ENCODE results near the gene LENG9. TPM values are rescaled to one million over a fixed set of nuclear protein-coding genes. Genes with fewer than 3 reads are reported as not detected.

Gene LENG9
- total and polyA plus RNA-seq, 2 of the 13 experiments (the other 11 are each of a cell fraction or from before 2014, with no cell fraction given) = 0.75 to 2.9 TPM

DNA sequence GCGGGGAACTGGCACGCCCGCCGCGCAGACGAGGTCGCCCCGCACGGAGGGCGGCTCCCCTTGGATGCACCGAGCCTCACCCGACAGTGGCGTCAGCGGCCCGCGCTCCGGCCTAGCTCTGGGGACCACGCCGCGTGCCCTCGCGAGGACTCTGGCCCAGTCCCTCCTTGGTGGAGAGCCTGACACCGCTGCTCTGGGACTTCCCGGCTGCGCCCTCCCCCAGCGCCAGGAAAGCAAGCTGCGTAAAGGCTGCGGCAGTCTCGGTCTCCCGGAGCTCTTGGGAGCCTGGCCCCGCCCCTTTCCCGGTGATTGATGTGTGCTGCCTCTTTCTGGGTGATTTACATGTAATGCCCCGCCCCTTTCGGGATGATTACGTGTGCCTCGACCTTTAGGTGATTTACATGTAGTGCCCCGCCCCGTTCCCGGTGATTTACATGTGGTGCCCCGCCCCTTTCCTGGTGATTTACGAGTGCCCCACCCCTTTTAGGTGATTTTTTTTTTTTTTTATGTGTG is at the start of gene LENG9 (continued):
- no peak for TF ChIP-seq ZNF547 (CRISPR knock-in tag; IDR thresholded peaks at IDR 0.05)
- TF ChIP-seq HNRNPUL1 (IDR thresholded peaks at IDR 0.05; ENCODE audit: low read depth, low read length) = no peak
- TF ChIP-seq ZNF441 (CRISPR knock-in tag; IDR thresholded peaks at IDR 0.05; ENCODE audit: borderline replicate concordance) = no peak
- peak; percentile 21 for TF ChIP-seq ZGPAT (CRISPR knock-in tag; IDR thresholded peaks at IDR 0.05)
- TF ChIP-seq RARA (CRISPR knock-in tag; IDR thresholded peaks at IDR 0.05) = peak; percentile 10; the same call in 1 of the 2 replicates
- TF ChIP-seq ZSCAN22 (CRISPR knock-in tag; IDR thresholded peaks at IDR 0.05) = no peak
- peak; percentile 50; the same call in 1 of the 2 replicates for TF ChIP-seq SOX5 (CRISPR knock-in tag; IDR thresholded peaks at IDR 0.05; ENCODE audit: borderline replicate concordance)
- TF ChIP-seq, protein P1, sequence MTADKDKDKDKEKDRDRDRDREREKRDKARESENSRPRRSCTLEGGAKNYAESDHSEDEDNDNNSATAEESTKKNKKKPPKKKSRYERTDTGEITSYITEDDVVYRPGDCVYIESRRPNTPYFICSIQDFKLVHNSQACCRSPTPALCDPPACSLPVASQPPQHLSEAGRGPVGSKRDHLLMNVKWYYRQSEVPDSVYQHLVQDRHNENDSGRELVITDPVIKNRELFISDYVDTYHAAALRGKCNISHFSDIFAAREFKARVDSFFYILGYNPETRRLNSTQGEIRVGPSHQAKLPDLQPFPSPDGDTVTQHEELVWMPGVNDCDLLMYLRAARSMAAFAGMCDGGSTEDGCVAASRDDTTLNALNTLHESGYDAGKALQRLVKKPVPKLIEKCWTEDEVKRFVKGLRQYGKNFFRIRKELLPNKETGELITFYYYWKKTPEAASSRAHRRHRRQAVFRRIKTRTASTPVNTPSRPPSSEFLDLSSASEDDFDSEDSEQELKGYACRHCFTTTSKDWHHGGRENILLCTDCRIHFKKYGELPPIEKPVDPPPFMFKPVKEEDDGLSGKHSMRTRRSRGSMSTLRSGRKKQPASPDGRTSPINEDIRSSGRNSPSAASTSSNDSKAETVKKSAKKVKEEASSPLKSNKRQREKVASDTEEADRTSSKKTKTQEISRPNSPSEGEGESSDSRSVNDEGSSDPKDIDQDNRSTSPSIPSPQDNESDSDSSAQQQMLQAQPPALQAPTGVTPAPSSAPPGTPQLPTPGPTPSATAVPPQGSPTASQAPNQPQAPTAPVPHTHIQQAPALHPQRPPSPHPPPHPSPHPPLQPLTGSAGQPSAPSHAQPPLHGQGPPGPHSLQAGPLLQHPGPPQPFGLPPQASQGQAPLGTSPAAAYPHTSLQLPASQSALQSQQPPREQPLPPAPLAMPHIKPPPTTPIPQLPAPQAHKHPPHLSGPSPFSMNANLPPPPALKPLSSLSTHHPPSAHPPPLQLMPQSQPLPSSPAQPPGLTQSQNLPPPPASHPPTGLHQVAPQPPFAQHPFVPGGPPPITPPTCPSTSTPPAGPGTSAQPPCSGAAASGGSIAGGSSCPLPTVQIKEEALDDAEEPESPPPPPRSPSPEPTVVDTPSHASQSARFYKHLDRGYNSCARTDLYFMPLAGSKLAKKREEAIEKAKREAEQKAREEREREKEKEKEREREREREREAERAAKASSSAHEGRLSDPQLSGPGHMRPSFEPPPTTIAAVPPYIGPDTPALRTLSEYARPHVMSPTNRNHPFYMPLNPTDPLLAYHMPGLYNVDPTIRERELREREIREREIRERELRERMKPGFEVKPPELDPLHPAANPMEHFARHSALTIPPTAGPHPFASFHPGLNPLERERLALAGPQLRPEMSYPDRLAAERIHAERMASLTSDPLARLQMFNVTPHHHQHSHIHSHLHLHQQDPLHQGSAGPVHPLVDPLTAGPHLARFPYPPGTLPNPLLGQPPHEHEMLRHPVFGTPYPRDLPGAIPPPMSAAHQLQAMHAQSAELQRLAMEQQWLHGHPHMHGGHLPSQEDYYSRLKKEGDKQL (CRISPR knock-in tag; IDR thresholded peaks at IDR 0.05; ENCODE audit: low read depth) = no peak
- TF ChIP-seq ZNF335 (CRISPR knock-in tag; IDR thresholded peaks at IDR 0.05) = peak; percentile 50; the same call in 1 of the 2 replicates
- no peak for TF ChIP-seq LRRFIP1 (CRISPR knock-in tag; conservative IDR thresholded peaks at IDR 0.05)
- TF ChIP-seq THRA (CRISPR knock-in tag; IDR thresholded peaks at IDR 0.05; ENCODE audit: borderline replicate concordance) = peak; percentile 12; the same call in 1 of the 2 replicates
- TF ChIP-seq FOXP4 (CRISPR knock-in tag; IDR thresholded peaks at IDR 0.05) = no peak; the same call in 1 of the 2 replicates
- TF ChIP-seq MED8 (CRISPR knock-in tag; IDR thresholded peaks at IDR 0.05; ENCODE audit: insufficient replicate concordance) = no peak
- TF ChIP-seq, protein P2, sequence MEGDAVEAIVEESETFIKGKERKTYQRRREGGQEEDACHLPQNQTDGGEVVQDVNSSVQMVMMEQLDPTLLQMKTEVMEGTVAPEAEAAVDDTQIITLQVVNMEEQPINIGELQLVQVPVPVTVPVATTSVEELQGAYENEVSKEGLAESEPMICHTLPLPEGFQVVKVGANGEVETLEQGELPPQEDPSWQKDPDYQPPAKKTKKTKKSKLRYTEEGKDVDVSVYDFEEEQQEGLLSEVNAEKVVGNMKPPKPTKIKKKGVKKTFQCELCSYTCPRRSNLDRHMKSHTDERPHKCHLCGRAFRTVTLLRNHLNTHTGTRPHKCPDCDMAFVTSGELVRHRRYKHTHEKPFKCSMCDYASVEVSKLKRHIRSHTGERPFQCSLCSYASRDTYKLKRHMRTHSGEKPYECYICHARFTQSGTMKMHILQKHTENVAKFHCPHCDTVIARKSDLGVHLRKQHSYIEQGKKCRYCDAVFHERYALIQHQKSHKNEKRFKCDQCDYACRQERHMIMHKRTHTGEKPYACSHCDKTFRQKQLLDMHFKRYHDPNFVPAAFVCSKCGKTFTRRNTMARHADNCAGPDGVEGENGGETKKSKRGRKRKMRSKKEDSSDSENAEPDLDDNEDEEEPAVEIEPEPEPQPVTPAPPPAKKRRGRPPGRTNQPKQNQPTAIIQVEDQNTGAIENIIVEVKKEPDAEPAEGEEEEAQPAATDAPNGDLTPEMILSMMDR (CRISPR knock-in tag; IDR thresholded peaks at IDR 0.05) = no peak

All from HepG2 (cell line).